CD4-positive, alpha-beta T cell (primary cell): ENCODE measurements around the gene COG8. TPM values are rescaled to one million over a fixed set of nuclear protein-coding genes. Genes with fewer than 3 reads are reported as not detected.

Source experiments
- ATAC-seq: fragments of 200-7000 bp; cut with Tn5 transposase; one replicate; pipeline ENCODE4 v1.10.0; 2022; ENCODE audit warnings: mild to moderate bottlenecking; ENCODE audit not compliant: poor library complexity
- CTCF ChIA-PET: fragments of 350-600 bp; sonication (Branson Sonifier 250); formaldehyde crosslinking; loops from one replicate; lab custom pipeline; 2021; ENCODE audit warnings: antibody characterized with exemption, inconsistent platforms; lab: Charles Lee
- POLR2A ChIA-PET: fragments of 350-600 bp; sonication (Branson Sonifier 250); formaldehyde crosslinking; loops from one replicate; lab custom pipeline; 2021; ENCODE audit warnings: antibody characterized with exemption, inconsistent platforms; lab: Charles Lee
- DNase-seq, 14 experiments: peaks; one replicate each; pipeline ENCODE4 v3.0.0-alpha.2; 2013 to 2020; ENCODE audit warnings: mixed read lengths in 2 of 14
- H3K27ac ChIP-seq, 2 donors: one replicate each; pipeline versions ENCODE4 v1.5.1 to v1.7.0; 2013; ENCODE audit warnings: low read length in 2 of 2, low read depth in 1 of 2, mild to moderate bottlenecking in 1 of 2
- H3K27me3 ChIP-seq, 2 experiments: 1 replicate in 1 of 2; 2 replicates in 1 of 2; pipeline versions ENCODE4 v1.6.1 to v1.7.0; 2013; ENCODE audit warnings: low read length in 2 of 2, control low read depth in 1 of 2, mild to moderate bottlenecking in 1 of 2, moderate library complexity in 1 of 2; ENCODE audit not compliant: insufficient read depth in 2 of 2, control insufficient read depth in 1 of 2
- H3K36me3 ChIP-seq: one replicate; pipeline ENCODE4 v1.6.1; 2013; ENCODE audit warnings: low read length, control low read depth; ENCODE audit not compliant: insufficient read depth
- H3K4me1 ChIP-seq: one replicate; pipeline ENCODE4 v1.6.1; 2013; ENCODE audit warnings: low read length, control low read depth; ENCODE audit not compliant: insufficient read depth
- H3K4me3 ChIP-seq: one replicate; pipeline ENCODE4 v1.5.1; 2013; ENCODE audit warnings: mild to moderate bottlenecking, low read length, moderate library complexity
- H3K9me3 ChIP-seq, 2 experiments: 1 replicate in 1 of 2; 2 replicates in 1 of 2; pipeline versions ENCODE4 v1.6.1 to v1.7.0; 2013; ENCODE audit warnings: low read length in 2 of 2, mild to moderate bottlenecking in 2 of 2, control low read depth in 1 of 2, moderate library complexity in 1 of 2; ENCODE audit not compliant: control insufficient read depth in 1 of 2, insufficient read depth in 1 of 2
- H3K27ac Mint-ChIP-seq: one replicate; pipeline ENCODE4 v1.8.0; 2020; ENCODE audit warnings: mixed read lengths
- H3K27me3 Mint-ChIP-seq: one replicate; pipeline ENCODE4 v1.8.0; 2021; ENCODE audit warnings: mixed read lengths
- H3K36me3 Mint-ChIP-seq: one replicate; pipeline ENCODE4 v1.8.0; 2021; ENCODE audit warnings: low read depth, mixed read lengths
- H3K4me1 Mint-ChIP-seq: one replicate; pipeline ENCODE4 v1.8.0; 2021; ENCODE audit warnings: low read depth, mixed read lengths
- H3K4me3 Mint-ChIP-seq: one replicate; pipeline ENCODE4 v1.8.0; 2020; ENCODE audit warnings: mild to moderate bottlenecking, mixed read lengths
- H3K9me3 Mint-ChIP-seq: one replicate; pipeline ENCODE4 v1.8.0; 2020; ENCODE audit warnings: mixed read lengths
- CTCF ChIP-seq: fragments of 200-600 bp; IDR thresholded peaks from one replicate; pipeline ENCODE4 v1.8.0; 2022; ENCODE audit warnings: antibody characterized with exemption, mild to moderate bottlenecking
- intact Hi-C, 2 experiments: fragments of 100-400 bp; cut with DNase I in 1 of 2; cut with micrococcal nuclease in 1 of 2; formaldehyde crosslinking; loops; one replicate each; pipeline versions ENCODE4 v1.15.1 to v1.9.0; 2023 to 2025; cut with DNase I, micrococcal nuclease
- total RNA-seq, 174 experiments: library from RNA in 2 of 174; stranded (reverse) in 2 of 174; gene quantifications; one replicate each; pipeline ENCODE4 v1.2.3 and lab custom pipeline; 2021 to 2026

Gene COG8
- total RNA-seq, 2 experiments from 2014 or later: 18.4 to 19.3 TPM

- ATAC-seq (peak; percentile 17), DNase-seq (peak in 8 of 14 experiments; percentile 21 to 66 (median 46))
- no peak for TF ChIP-seq CTCF
- H3K4me3 ChIP-seq: peak overlapping the region; percentile 64
- H3K27ac ChIP-seq: peak overlapping the region; percentile 14 to 67
- Mint-ChIP-seq H3K27me3 (no peaks in the 10 kb centered on the region), H3K27ac (peak overlapping the region; percentile 92), H3K4me1 (peaks cover 34% of the 10 kb centered on the region), H3K4me3 (peak overlapping the region; percentile 99), H3K36me3 (peaks cover 36% of the 10 kb centered on the region), H3K9me3 (no peaks in the 10 kb centered on the region)
- ChIA-PET POLR2A (interaction anchor here (0.7 to 2.0 kb wide), 4 partner anchors 18 to 30 kb away, joined by 3 to 6 read pairs (median 3); partner anchors contain the start of genes COG8 and PDF), CTCF (interaction anchor here (0.8 to 1.4 kb wide), 3 partner anchors 25 to 28 kb away, joined by 3 to 4 read pairs (median 3); partner anchors contain the start of gene NIP7)
- intact Hi-C loops: loop anchor here (1.0 to 5.0 kb wide), 6 partner anchors 19 to 451 kb away; partner anchors contain the start of genes COG8 (in 2 of the 2), NIP7 (in 2 of the 2), PDF (in 1 of the 2) and WWP2 (in 1 of the 2)
- peaks cover 31% of the 10 kb centered on the region for H3K36me3 ChIP-seq
- no peaks in the 10 kb centered on the region for H3K27me3 ChIP-seq
- H3K9me3 ChIP-seq: no peaks in the 10 kb centered on the region
- H3K4me1 ChIP-seq: peaks cover 38% of the 10 kb centered on the region
Measured at GRCh38 chr16:69311533-69312387, 27.6 kb downstream of the COG8 start.

- ATAC-seq: peak; percentile 97
Measured at GRCh38 chr16:69310653-69311532, 28.5 kb downstream of the COG8 start, which contains the start of gene VPS4A. TSS of gene VPS4A (plus strand) at chr16:69311350. CDS start at chr16:69311512, 162 bp downstream.

More at GRCh38 chr16:69310653-69311532, 28.5 kb downstream of the COG8 start, which contains the start of gene VPS4A:
- Histone ChIP-seq H3K27me3 (no peaks in the 10 kb centered on the region), H3K36me3 (peaks cover 22% of the 10 kb centered on the region), H3K4me1 (peaks cover 38% of the 10 kb centered on the region), H3K4me3 (peak within 1 kb of the TSS; percentile 64), H3K9me3 (no peaks in the 10 kb centered on the region), H3K27ac (peak within 1 kb of the TSS; percentile 66 to 75)
- H3K4me1 Mint-ChIP-seq: peaks cover 34% of the 10 kb centered on the region
- POLR2A ChIA-PET: interaction anchor here (1.0 to 1.7 kb wide), 4 partner anchors 19 to 122 kb away, joined by 3 to 6 read pairs (median 4); partner anchors contain the start of genes COG8, NIP7 and PDF
- H3K36me3 Mint-ChIP-seq: peaks cover 28% of the 10 kb centered on the region
- DNase-seq: peak; percentile 96 to 99 (median 97)
- no peaks in the 10 kb centered on the region for H3K27me3 Mint-ChIP-seq
- TF ChIP-seq CTCF: peak; percentile 70
- H3K4me3 Mint-ChIP-seq: peak within 1 kb of the TSS; percentile 99
- no peaks in the 10 kb centered on the region for H3K9me3 Mint-ChIP-seq
- CTCF ChIA-PET: interaction anchor here (1.4 kb wide), 1 partner anchor 26 kb away, joined by 4 read pairs; no protein-coding TSS in a partner anchor
- intact Hi-C loops: loop anchor here (1.0 to 5.0 kb wide), 6 partner anchors 19 to 452 kb away; partner anchors contain the start of genes COG8 (in 2 of the 2), NIP7 (in 2 of the 2), PDF (in 1 of the 2) and WWP2 (in 1 of the 2)
- H3K27ac Mint-ChIP-seq: peak within 1 kb of the TSS; percentile 92
